SK-N-MC (cell line): ENCODE data around the gene PARD3B.

ENCODE experiments used
- EZH2 ChIP-seq: fragments of 200-600 bp; sonication (generic); IDR thresholded peaks from one replicate; pipeline ENCODE4 v1.6.1; 2017; ENCODE audit warnings: antibody characterized with exemption
- POLR2AphosphoS5 ChIP-seq: IDR thresholded peaks from 2 replicates; pipeline ENCODE4 v1.6.1; 2012; ENCODE audit warnings: mild to moderate bottlenecking, low read depth, low read length, borderline replicate concordance

GRCh38 chr2:205375461-205376448 lies 830.5 kb downstream of the PARD3B start:
- TF ChIP-seq POLR2AphosphoS5 (no peak), EZH2 (no peak)
